Karpas-422 (cell line): Measurements from ENCODE around the gene PLXNA4. TPM values are rescaled to one million over a fixed set of nuclear protein-coding genes. Genes with fewer than 3 reads are reported as not detected.

Source experiments
- DNase-seq: peaks from one replicate; pipeline ENCODE4 v3.0.0-alpha.2; 2015
- H2AFZ ChIP-seq: fragments of 200-600 bp; sonication (generic); 2 replicates; pipeline ENCODE4 v1.6.1; 2014; ENCODE audit warnings: antibody characterized with exemption, low read length, mixed read lengths
- H3K27ac ChIP-seq: fragments of 200-600 bp; sonication (generic); 2 replicates; pipeline ENCODE4 v1.5.1; 2014; ENCODE audit warnings: mild to moderate bottlenecking, low read length, moderate library complexity
- H3K27me3 ChIP-seq: fragments of 200-600 bp; sonication (generic); 2 replicates; pipeline ENCODE4 v1.6.1; 2014; ENCODE audit warnings: low read length, mixed read lengths
- H3K36me3 ChIP-seq: fragments of 200-600 bp; sonication (generic); 2 replicates; pipeline ENCODE4 v1.6.1; 2014; ENCODE audit warnings: low read length, mixed read lengths; ENCODE audit not compliant: insufficient read depth
- H3K4me1 ChIP-seq: fragments of 200-600 bp; sonication (generic); 2 replicates; pipeline ENCODE4 v1.6.1; 2014; ENCODE audit warnings: mild to moderate bottlenecking, low read length, mixed read lengths
- H3K4me2 ChIP-seq: fragments of 200-600 bp; sonication (generic); 2 replicates; pipeline ENCODE4 v1.6.1; 2014; ENCODE audit warnings: low read length, low read depth, mild to moderate bottlenecking; ENCODE audit not compliant: poor library complexity, severe bottlenecking
- H3K4me3 ChIP-seq: fragments of 200-600 bp; sonication (generic); 2 replicates; pipeline ENCODE4 v1.5.1; 2014; ENCODE audit warnings: mild to moderate bottlenecking, antibody characterized with exemption, low read length, mixed read lengths
- H3K79me2 ChIP-seq: fragments of 200-600 bp; sonication (generic); 2 replicates; pipeline ENCODE4 v1.6.1; 2014; ENCODE audit warnings: mild to moderate bottlenecking, low read length, mixed read lengths
- H3K9ac ChIP-seq: fragments of 200-600 bp; sonication (generic); 2 replicates; pipeline ENCODE4 v1.6.0; 2014; ENCODE audit warnings: low read length
- H3K9me2 ChIP-seq: fragments of 200-600 bp; sonication (generic), shearing (Covaris generic); replicated peaks from 2 replicates; pipeline ENCODE4 v1.6.0; 2014; ENCODE audit warnings: mild to moderate bottlenecking, low read length, moderate library complexity; ENCODE audit not compliant: insufficient read depth
- H3K9me3 ChIP-seq: fragments of 300-700, 200-600 bp; sonication (generic); 2 replicates; pipeline ENCODE4 v1.6.1; 2014; ENCODE audit warnings: low read length, mixed read lengths
- H4K20me1 ChIP-seq: fragments of 200-600 bp; sonication (generic); 2 replicates; pipeline ENCODE4 v1.6.1; 2014; ENCODE audit warnings: mild to moderate bottlenecking, antibody characterized with exemption, low read length, low read depth; ENCODE audit not compliant: insufficient read depth
- total RNA-seq: library from RNA; depleted of rRNA; stranded (reverse); fragments of >200 nt; shearing (Covaris generic); gene quantifications from 2 replicates; pipeline ENCODE4 v1.2.3, GENCODE V29; 2014; ENCODE audit warnings: low replicate concordance

The PLXNA4 gene
- total RNA-seq, 1 experiment from 2014 or later: 0.48 TPM

DNA sequence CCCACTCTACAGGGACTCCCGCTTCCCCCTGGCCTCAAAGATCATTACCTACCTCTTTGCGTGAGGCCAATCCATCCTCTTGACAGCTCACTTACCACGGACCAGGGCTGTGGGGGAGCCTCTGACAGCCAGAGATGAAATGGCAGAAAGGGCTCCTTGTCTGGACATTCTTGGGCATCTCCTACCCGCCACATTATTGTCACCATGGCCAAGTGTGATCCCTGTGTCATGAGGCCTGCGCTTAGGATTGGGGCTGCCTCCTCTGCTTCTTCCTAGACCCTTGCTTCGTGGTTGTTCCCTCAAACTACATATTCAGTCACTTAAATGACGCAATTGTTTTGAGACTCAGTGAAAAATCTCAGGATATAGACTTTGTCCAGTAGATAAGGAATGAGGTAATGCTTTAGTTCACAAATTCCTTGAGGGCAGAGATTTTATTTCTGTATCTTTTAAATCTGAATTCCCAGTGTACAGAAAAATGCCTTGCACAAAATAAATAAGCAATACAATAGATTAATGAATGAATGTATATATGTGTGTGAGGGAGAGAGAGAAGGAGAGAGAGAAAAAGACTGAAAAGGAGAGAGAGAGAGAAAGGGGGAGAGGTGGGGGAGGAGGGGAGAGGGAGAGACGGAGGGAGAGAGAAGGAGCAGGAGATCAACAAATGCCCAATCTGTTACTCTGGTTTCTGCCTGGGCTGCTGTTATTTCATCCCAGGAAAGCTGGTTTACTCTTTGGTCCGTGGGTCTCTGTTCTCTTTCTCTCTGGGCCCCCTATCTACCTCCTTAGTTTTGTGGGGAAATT is 159.0 kb downstream of the PLXNA4 start:
- H3K9me2 ChIP-seq: no peaks in the 10 kb centered on the region
- no peak overlapping the region for H3K4me3 ChIP-seq
- no peak overlapping the region for H3K9ac ChIP-seq
- no peak overlapping the region for H3K27ac ChIP-seq
- no peaks in the 10 kb centered on the region for H3K27me3 ChIP-seq
- no peaks in the 10 kb centered on the region for H3K79me2 ChIP-seq
- H3K36me3 ChIP-seq: no peaks in the 10 kb centered on the region
- H3K9me3 ChIP-seq: no peaks in the 10 kb centered on the region
- no peak overlapping the region for H2AFZ ChIP-seq
- H4K20me1 ChIP-seq: no peaks in the 10 kb centered on the region
- H3K4me2 ChIP-seq: no peak overlapping the region
- H3K4me1 ChIP-seq: no peaks in the 10 kb centered on the region
- no peak for DNase-seq

DNA sequence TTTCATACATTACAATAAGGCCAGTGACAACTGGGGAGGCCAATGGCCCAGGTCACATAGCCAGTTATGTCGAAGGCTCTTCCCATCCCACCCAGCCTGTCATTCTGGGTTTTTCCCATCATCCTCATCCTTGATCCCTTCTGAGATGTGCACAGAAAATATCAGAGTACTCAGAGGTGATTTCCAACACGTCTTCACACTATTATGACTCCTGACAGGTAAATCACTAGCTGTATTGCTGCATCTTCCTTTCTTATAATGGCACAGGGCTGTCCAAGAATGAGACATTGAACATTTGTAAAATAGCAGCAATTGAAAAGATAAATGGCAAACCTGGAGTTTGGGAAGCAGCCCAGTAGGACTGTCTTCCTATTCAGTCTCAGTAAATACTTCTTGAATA is 159.9 kb downstream of the PLXNA4 start:
- Histone ChIP-seq H3K4me3 (no peak overlapping the region), H3K9me3 (no peaks in the 10 kb centered on the region), H3K4me2 (no peak overlapping the region), H3K27me3 (no peaks in the 10 kb centered on the region), H3K9ac (no peak overlapping the region), H3K9me2 (no peaks in the 10 kb centered on the region), H3K36me3 (no peaks in the 10 kb centered on the region), H3K79me2 (no peaks in the 10 kb centered on the region), H3K27ac (no peak overlapping the region), H4K20me1 (no peaks in the 10 kb centered on the region), H2AFZ (no peak overlapping the region), H3K4me1 (no peaks in the 10 kb centered on the region)
- no peak for DNase-seq

GRCh38 chr7:132415259-132415658 is 161.0 kb downstream of the PLXNA4 start:
- Histone ChIP-seq H3K9ac (no peak overlapping the region), H3K4me3 (no peak overlapping the region), H3K36me3 (no peaks in the 10 kb centered on the region), H3K4me1 (no peaks in the 10 kb centered on the region), H3K9me2 (no peaks in the 10 kb centered on the region), H3K27ac (no peak overlapping the region), H3K4me2 (no peak overlapping the region), H3K79me2 (no peaks in the 10 kb centered on the region), H4K20me1 (no peaks in the 10 kb centered on the region), H3K9me3 (no peaks in the 10 kb centered on the region), H2AFZ (no peak overlapping the region), H3K27me3 (no peaks in the 10 kb centered on the region)
- no peak for DNase-seq

DNA sequence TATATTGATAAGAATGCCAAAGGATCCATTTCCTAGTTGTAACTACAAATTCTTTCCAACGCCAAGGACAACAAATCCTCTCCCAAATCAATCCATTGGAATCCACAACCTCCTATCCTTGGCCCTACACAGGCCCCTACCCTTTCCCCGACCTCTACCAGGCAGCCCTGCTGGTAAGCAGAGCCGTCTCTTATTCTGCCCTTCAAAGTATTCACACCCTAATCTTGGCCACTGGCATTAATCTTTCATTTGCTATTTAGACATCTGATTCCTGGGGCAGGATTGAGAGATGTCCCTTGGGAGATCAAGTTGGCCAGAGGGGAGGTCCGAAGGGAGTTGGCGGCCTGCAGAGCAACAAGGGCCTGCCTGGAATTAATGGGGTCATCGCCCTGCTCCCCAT is 161.4 kb downstream of the PLXNA4 start:
- H3K27me3 ChIP-seq: no peaks in the 10 kb centered on the region
- H3K4me2 ChIP-seq: no peak overlapping the region
- H2AFZ ChIP-seq: no peak overlapping the region
- H3K79me2 ChIP-seq: no peaks in the 10 kb centered on the region
- no peak overlapping the region for H3K4me3 ChIP-seq
- no peaks in the 10 kb centered on the region for H3K4me1 ChIP-seq
- DNase-seq: no peak
- no peaks in the 10 kb centered on the region for H4K20me1 ChIP-seq
- H3K9me2 ChIP-seq: no peaks in the 10 kb centered on the region
- no peaks in the 10 kb centered on the region for H3K9me3 ChIP-seq
- no peak overlapping the region for H3K9ac ChIP-seq
- H3K27ac ChIP-seq: no peak overlapping the region
- no peaks in the 10 kb centered on the region for H3K36me3 ChIP-seq

GRCh38 chr7:132412435-132412834 is 163.8 kb downstream of the PLXNA4 start:
- no peaks in the 10 kb centered on the region for H3K9me2 ChIP-seq

DNA sequence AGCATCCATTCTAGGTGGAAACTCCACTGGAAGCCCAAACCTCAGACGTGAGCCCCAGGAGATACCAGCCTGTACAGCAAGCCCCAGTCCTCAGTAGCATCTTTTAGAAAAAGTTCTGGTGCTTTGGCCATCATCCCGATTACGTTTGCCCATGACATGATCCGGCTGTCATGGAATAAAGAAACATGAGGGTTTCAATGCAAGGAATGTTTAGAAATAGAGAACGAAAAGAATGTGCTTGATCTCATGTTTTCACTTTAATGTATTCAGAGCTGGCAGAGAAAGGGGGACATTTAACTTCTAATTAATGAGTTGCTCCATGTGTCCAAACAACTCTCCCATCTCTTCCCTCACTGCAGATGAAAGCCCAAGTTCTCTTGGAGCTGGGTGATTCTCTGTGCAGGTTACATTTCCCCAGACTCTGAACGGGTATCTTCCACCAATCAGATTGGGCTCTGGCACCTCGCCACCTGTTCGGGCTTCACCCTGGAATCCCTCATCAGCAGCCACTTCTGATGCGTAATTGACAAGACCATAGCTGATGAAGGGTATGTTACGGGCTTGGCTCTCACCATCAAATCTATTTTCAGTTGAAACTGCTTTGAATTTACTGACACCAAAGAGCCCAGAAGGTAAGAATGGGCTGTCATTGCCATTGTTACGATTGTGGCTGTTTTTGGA is 165.3 kb downstream of the PLXNA4 start:
- DNase-seq: no peak
- H3K9me2 ChIP-seq: no peaks in the 10 kb centered on the region
- H3K36me3 ChIP-seq: no peaks in the 10 kb centered on the region
- H2AFZ ChIP-seq: no peak overlapping the region
- H4K20me1 ChIP-seq: no peaks in the 10 kb centered on the region
- no peak overlapping the region for H3K27ac ChIP-seq
- H3K79me2 ChIP-seq: no peaks in the 10 kb centered on the region
- H3K4me2 ChIP-seq: no peak overlapping the region
- no peaks in the 10 kb centered on the region for H3K4me1 ChIP-seq
- no peak overlapping the region for H3K4me3 ChIP-seq
- H3K9me3 ChIP-seq: no peaks in the 10 kb centered on the region
- H3K27me3 ChIP-seq: no peaks in the 10 kb centered on the region
- H3K9ac ChIP-seq: no peak overlapping the region

More at GRCh38 chr7:132412435-132412834, 163.8 kb downstream of the PLXNA4 start:
- Histone ChIP-seq H3K4me3 (no peak overlapping the region), H3K9me3 (no peaks in the 10 kb centered on the region), H3K4me2 (no peak overlapping the region), H3K27me3 (no peaks in the 10 kb centered on the region), H3K79me2 (no peaks in the 10 kb centered on the region), H4K20me1 (no peaks in the 10 kb centered on the region), H3K9ac (no peak overlapping the region), H3K36me3 (no peaks in the 10 kb centered on the region), H2AFZ (no peak overlapping the region), H3K27ac (no peak overlapping the region), H3K4me1 (no peaks in the 10 kb centered on the region)
- no peak for DNase-seq

- H3K4me2 ChIP-seq: no peak overlapping the region
- no peak overlapping the region for H3K9ac ChIP-seq
- no peaks in the 10 kb centered on the region for H3K27me3 ChIP-seq
- H2AFZ ChIP-seq: no peak overlapping the region
- H3K9me2 ChIP-seq: no peaks in the 10 kb centered on the region
- H3K36me3 ChIP-seq: no peaks in the 10 kb centered on the region
- H3K4me1 ChIP-seq: no peaks in the 10 kb centered on the region
- no peaks in the 10 kb centered on the region for H3K79me2 ChIP-seq
- no peak overlapping the region for H3K27ac ChIP-seq
- no peak overlapping the region for H3K4me3 ChIP-seq
- H3K9me3 ChIP-seq: no peaks in the 10 kb centered on the region
- no peak for DNase-seq
- H4K20me1 ChIP-seq: no peaks in the 10 kb centered on the region
Measured at GRCh38 chr7:132410385-132410784, 165.9 kb downstream of the PLXNA4 start.

DNA sequence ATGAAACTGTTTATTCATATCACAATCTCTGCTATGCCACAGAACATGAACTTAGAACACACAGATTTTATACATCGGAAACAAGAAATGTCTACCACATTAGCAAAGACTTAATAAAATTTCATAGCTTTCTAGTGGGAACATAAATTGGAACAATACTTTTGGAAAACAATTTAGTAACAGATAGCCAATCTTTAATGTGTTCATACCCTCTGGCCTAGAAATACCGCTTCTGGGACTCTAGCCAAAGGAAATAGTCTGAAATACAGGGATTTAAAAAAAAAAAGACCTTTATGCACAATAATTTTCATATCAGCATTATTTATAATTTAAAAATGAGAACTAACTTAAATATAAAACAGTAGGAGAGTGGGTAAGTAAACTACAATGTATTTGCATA is 168.5 kb downstream of the PLXNA4 start:
- H3K9me2 ChIP-seq: no peaks in the 10 kb centered on the region
- H3K4me3 ChIP-seq: no peak overlapping the region
- DNase-seq: no peak
- H3K4me2 ChIP-seq: no peak overlapping the region
- H3K9ac ChIP-seq: no peak overlapping the region
- no peak overlapping the region for H2AFZ ChIP-seq
- H3K27me3 ChIP-seq: no peaks in the 10 kb centered on the region
- H3K79me2 ChIP-seq: no peaks in the 10 kb centered on the region
- no peak overlapping the region for H3K27ac ChIP-seq
- H3K36me3 ChIP-seq: no peaks in the 10 kb centered on the region
- no peaks in the 10 kb centered on the region for H3K9me3 ChIP-seq
- no peaks in the 10 kb centered on the region for H4K20me1 ChIP-seq
- H3K4me1 ChIP-seq: no peaks in the 10 kb centered on the region
